ENCODE measurements around the gene LYRM4.

- TF ChIP-seq, protein P1, sequence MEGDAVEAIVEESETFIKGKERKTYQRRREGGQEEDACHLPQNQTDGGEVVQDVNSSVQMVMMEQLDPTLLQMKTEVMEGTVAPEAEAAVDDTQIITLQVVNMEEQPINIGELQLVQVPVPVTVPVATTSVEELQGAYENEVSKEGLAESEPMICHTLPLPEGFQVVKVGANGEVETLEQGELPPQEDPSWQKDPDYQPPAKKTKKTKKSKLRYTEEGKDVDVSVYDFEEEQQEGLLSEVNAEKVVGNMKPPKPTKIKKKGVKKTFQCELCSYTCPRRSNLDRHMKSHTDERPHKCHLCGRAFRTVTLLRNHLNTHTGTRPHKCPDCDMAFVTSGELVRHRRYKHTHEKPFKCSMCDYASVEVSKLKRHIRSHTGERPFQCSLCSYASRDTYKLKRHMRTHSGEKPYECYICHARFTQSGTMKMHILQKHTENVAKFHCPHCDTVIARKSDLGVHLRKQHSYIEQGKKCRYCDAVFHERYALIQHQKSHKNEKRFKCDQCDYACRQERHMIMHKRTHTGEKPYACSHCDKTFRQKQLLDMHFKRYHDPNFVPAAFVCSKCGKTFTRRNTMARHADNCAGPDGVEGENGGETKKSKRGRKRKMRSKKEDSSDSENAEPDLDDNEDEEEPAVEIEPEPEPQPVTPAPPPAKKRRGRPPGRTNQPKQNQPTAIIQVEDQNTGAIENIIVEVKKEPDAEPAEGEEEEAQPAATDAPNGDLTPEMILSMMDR (IDR thresholded peaks at IDR 0.05; ENCODE audit: insufficient read depth, low read length, poor library complexity, severe bottlenecking) = no peak
- TF ChIP-seq EZH2phosphoT487 (conservative IDR thresholded peaks at IDR 0.05; ENCODE audit: low read length) = no peak
Observed at GRCh38 chr6:5068153-5068751, 192.5 kb downstream of the LYRM4 start.

Data from SU-DHL-6 (cell line).